LNCaP clone FGC (cell line): ENCODE results near the gene NCK1.

Experiments used
- DNase-seq: peaks from one replicate; pipeline ENCODE4 v3.0.0-alpha.2; 2011; ENCODE audit warnings: low read depth
- H3K4me3 ChIP-seq: 2 replicates; pipeline ENCODE4 v1.5.1; 2011; ENCODE audit warnings: mild to moderate bottlenecking, low read depth, low read length, control low read depth
- CTCF ChIP-seq: IDR thresholded peaks from 2 replicates; pipeline ENCODE4 v1.5.1; 2012; ENCODE audit warnings: mild to moderate bottlenecking; ENCODE audit not compliant: control insufficient read depth, insufficient read depth; ENCODE audit errors: extremely low read depth

NCK1 gene

DNA sequence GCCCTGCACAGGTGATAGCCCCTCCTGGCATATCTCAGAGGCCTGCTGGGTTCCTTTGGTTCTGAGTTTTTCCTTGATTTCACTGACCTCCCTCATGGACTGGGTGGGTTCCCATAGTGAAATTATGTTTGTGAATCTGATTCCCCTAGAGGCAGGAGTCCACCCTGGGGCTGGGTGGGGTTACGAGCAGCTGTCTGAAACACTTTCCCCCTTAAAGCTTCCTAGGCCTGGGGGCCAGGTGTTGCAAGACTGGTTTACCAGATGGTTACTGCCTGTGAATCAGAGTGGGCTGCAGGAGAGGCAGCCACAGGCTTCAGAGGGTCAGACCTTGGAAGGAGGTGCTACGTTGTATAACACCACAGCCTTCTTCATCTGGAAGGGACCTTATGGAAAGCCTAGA lies 130.1 kb downstream of the NCK1 start:
- DNase-seq, result no peak
- no peak overlapping the region for H3K4me3 ChIP-seq
- no peak for TF ChIP-seq CTCF

GRCh38 chr3:136994772-136995516 lies 132.9 kb downstream of the NCK1 start:
- TF ChIP-seq CTCF, result no peak
- DNase-seq, result peak; percentile 63
- H3K4me3 ChIP-seq, result no peak overlapping the region

GRCh38 chr3:136995652-136996051 lies 133.6 kb downstream of the NCK1 start:
- H3K4me3 ChIP-seq, result no peak overlapping the region
- DNase-seq, result no peak
- TF ChIP-seq CTCF, result no peak
